GM19455 (cell line): ENCODE results near the gene NFIB.

ENCODE experiments used
- ATAC-seq: cut with Tn5 transposase; IDR thresholded peaks from one replicate; pipeline ENCODE4 v1.9.1; 2021; ENCODE audit not compliant: unreplicated experiment

Gene NFIB

GRCh38 chr9:14131356-14132088 lies 182.4 kb downstream of the NFIB start:
- no peak for ATAC-seq

GRCh38 chr9:14127656-14128055 lies 186.3 kb downstream of the NFIB start:
- ATAC-seq, result no peak

DNA sequence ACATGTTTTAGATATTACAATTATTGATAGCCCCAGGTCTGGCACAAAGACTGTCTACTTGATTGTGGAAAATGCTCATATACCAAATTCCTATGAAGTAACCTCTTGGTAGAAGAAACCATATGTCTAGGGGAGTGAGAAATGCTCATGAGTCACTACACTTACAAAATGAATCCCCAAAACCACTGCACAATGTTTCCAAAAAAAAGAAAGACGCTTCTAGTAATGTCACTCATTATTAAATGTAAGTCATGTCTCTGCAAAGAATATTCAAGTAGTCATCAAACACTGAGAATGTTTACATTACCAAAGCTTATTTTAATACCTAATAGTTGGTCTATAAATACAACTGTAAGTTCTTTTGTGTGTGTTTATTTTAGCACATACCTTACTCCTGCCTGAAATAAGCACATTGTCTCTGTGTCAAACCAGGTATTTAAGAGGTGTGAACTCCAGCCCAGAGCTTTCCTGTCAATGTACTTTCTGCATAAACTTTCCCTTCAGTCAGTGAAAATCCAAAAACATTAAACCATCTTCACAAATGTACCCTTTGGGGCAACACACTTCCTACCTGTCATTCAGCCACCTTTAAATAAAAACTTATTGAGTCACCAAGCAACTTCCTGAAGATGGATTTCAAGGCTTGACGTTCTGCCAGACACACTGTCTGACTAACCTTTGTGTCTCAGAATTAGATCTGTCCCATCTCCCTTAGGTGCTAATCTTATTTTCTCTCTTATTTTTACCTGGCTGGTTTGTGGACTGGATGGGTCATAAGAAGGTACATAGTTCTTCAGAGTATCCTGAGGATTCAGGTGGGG lies 194.0 kb downstream of the NFIB start:
- ATAC-seq, result no peak

GRCh38 chr9:14112226-14112625 lies 201.7 kb downstream of the NFIB start:
- ATAC-seq, result no peak

GRCh38 chr9:14111696-14112095 lies 202.2 kb downstream of the NFIB start:
- ATAC-seq, result no peak

DNA sequence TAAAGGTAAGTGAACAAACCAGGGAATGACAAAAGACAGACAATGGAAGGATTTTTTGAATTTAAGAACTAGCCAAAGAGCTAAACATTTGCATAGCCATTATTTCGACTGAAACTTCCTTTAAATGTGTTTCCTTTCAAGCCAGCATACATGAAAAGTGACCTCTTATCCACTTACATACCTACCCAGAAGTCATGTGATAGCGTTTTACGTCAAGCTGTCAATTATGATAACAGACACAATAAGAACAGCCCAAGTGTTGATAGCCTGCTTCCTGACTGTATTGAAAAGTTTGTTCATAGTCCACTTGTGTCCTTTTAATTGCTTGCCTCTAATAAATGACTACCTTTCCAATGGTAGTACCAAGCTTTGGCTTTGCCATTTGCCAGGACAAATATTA lies 206.0 kb downstream of the NFIB start:
- ATAC-seq, result no peak

- ATAC-seq, result no peak
Observed at GRCh38 chr9:14107495-14107894, 206.4 kb downstream of the NFIB start.

- no peak for ATAC-seq
Observed at GRCh38 chr9:14106699-14107098, 207.2 kb downstream of the NFIB start.

DNA sequence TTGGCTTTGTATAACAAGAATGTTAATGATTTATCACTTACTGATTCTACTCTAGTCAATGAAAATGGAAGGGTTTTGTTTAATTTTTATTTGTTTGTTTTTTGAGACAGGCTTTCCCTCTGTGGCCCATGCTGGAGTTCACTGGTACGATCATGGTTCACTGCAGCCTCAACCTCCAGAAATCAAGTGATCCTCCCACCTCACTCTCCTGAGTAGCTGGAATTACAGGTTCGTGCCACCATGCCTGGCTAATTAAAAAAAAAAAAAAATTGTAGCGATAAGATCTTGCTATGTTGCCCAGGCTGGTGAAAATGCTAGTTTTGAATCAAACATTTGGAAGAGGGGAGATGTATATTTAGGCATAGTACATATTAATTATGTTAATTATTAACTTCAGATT lies 209.4 kb downstream of the NFIB start:
- ATAC-seq, result no peak

GRCh38 chr9:14103115-14103514 lies 210.8 kb downstream of the NFIB start:
- no peak for ATAC-seq

- ATAC-seq, result no peak
Observed at GRCh38 chr9:14099737-14100136, 214.2 kb downstream of the NFIB start.

DNA sequence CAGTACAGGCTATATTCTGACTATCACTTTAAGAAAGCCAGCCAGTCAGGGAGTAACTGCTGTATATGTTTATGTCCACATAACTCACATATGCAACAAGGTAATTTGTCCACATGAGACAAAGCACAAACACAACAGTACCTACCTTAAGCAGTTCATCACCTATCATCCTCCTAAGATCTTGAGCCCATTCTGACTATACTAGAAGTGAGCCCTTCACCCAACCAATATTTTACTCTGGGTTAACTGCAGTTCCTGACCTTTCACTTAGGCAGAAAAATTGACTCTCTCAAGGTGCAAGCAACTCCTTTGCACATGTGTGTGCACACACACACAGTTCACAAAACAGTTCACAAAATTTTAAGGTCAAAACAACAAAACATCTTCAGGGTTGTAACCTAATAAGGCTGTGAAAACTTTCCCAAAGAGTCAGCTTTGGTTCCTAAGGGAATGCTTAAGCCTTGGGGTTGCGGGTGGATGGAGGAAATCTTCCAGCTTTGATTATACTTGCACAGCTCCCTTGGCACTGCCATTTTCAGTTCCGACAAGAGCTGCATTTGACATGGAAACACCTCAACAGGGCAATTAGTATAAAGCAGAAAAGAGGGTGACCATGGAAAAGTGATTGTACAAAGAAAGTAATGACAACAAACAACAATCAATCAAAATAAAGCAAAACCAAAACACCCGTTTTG lies 215.3 kb downstream of the NFIB start:
- no peak for ATAC-seq

DNA sequence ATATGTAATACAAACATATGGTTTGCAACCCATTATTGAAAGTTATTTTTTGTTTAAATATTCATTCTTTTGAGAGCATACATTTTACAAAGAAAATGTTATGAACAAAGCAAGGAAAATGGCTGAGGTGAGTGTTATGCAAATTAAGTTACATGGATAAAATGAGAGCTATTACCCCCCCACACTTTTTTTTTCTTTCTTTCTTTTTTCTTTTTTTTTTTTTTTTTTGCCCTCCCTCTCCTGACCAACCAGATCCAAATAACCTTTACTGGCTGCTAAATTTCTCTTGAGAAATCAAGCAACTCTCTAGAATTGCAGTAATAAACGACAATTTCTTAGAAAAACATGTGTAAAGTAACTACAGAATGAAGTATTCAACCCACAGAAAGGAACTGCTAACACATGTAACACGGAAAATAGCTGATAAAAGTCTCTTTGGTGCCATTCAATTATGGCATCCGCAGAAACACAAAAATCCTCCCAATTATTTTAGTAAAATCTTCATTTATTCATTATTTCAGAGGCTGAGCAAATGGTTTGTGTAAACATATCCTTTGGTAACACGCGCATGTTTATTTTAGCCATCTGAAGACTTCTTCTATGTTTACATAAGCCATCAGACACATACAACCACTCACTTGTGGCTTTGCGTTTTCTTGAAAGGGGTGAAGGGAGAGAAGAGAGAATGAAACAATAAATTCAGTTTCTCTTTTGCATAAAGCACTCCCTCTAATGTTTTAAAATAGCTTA lies 216.1 kb downstream of the NFIB start:
- ATAC-seq, result no peak

DNA sequence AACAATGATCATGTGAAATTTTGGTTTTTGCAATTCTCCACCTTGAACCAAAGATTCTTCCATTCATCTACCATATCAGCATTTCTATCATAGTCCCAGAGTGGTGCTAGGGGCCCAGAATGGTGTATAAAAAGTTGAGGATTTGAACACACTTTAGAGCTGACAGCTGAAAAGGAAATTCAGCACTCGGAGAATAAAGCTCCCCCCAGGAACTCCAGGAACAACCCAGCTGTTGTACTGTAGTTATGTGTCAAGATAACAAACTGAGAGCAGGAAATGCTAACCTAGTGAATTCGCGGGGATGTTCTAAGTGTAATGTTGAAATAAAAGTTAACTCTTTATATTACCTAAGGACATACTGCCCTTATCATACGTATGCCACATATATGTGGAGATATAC lies 216.7 kb downstream of the NFIB start:
- ATAC-seq, result no peak

DNA sequence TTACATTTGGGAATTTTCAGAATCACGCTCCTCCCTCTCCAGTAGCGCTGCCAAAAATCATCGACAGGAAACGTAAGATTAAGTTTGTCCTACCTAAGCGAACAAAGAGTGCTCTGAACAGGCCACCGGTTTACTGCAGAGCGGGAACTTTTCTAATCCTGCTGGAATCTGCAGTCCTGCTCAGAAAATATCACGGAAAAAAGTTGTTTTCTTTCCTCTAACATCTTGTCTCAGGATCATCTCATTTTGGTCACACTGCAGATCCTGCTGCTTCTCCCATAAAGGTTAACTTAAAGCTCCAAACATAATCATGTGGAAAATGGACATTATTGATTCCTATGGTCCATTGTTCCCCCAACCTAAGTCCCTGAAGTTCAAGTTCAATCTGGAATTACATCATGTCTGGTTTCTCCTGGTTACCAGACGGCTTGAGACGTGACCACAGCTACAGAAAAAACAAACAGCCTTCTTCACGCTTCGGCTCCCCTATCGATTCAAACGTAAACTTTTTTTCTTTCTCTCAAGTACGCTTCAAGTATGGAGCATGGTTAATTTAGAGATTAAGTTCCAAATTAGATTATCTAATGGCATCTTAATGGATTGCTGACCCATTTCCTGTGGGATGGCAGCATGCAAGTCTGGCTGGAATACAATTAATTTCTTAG lies 217.6 kb downstream of the NFIB start:
- no peak for ATAC-seq

GRCh38 chr9:14095277-14095676 lies 218.7 kb downstream of the NFIB start:
- no peak for ATAC-seq

GRCh38 chr9:14094491-14094890 lies 219.4 kb downstream of the NFIB start:
- no peak for ATAC-seq

DNA sequence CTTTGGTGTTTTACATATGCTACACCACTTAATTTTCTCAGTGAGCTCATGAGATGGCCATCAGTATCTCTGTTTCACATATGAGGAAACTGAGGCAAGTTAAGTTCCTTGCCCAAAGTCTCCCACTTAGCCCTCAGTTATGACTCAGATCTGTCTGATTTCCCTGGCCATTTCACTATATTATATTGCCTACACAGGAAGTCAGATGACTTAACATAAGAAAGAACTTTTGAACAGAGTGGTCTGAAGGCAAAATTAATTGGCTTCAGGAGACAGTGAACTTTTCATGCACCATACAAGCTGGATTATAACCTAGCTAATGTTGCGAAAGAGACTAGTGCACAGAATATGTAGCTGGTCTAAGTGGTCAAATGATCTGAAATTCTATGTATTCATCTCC lies 221.6 kb downstream of the NFIB start:
- no peak for ATAC-seq

DNA sequence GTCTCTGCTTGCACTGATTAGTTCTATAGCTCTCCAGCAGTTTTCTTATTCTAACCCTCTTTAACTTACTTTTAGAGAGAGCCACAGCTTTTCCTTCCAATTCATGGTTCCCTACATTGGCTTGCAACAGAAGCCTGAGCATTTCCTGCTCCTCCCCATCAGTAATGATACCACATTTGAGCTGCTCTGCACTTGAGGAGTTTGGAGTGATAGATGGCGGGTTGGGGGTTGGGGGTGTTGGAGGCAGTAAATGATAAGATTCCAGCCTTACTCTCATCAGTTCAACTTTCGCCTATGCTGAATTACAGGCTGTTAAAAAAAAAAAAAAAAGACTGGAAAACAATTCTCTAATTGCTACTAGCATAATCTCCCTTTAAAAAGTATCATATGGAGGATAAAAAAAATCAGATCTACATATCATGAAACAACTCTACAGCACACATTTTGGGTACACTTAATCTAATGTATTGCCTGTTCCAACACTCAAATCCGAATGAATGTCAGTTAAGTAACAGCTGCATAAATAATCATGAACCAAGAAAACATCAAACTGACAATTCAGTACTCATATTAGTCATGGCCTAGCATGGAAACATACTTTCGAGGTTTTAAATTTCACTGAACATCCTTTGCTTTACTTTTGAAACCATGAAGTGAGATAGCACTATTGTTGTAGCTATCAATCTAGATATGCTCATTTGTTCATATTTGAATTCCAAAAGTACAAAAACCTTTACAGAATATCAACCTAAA lies 224.7 kb downstream of the NFIB start:
- ATAC-seq, result no peak

DNA sequence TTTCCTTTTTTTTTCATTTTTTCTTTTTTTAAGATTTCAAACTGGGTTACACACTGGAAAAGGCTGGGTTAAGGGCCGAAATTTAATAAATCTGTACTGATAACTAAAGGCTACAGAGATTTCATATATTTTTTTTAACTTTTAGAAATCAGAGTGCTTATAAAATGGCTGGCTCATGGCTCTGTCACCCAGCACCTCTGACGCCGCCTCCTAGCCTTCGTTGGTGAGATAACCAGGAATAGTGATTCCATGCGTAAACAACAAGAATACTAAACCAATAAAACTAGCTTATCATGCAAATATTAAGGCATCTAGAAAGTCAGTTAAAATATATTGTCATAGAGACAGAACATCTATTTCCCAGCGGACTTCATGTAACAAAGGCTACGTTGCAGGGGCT lies 226.4 kb downstream of the NFIB start:
- ATAC-seq, result no peak
